H1 (cell line): ENCODE results near the gene POU2AF3.

Experiments
- EP300 ChIP-seq, 2 experiments: IDR thresholded peaks; 1 replicate in 1 of 2; 2 replicates in 1 of 2; pipeline ENCODE4 v1.6.1; 2011 to 2012; ENCODE audit warnings: low read depth in 2 of 2, low read length in 2 of 2, mild to moderate bottlenecking in 2 of 2, borderline replicate concordance in 1 of 2, inconsistent platforms in 1 of 2, moderate library complexity in 1 of 2
- EZH2 ChIP-seq: fragments of 200-600 bp; sonication (generic); IDR thresholded peaks from 2 replicates; pipeline ENCODE4 v1.7.1; 2012; ENCODE audit warnings: low read depth, mild to moderate bottlenecking, moderate library complexity, low read length, inconsistent platforms; ENCODE audit not compliant: severe bottlenecking
- KDM1A ChIP-seq: fragments of 200-600, 300-600 bp; sonication (generic); IDR thresholded peaks from 2 replicates; pipeline ENCODE4 v1.7.1; 2016; ENCODE audit warnings: mild to moderate bottlenecking, low read length, borderline replicate concordance
- POLR2A ChIP-seq, 2 experiments: IDR thresholded peaks; 1 replicate in 1 of 2; 2 replicates in 1 of 2; pipeline ENCODE4 v1.6.1; 2011; ENCODE audit warnings: low read depth in 2 of 2, low read length in 2 of 2, mild to moderate bottlenecking in 2 of 2; ENCODE audit errors: control extremely low read depth in 1 of 2
- ZNF274 ChIP-seq: IDR thresholded peaks from 2 replicates; pipeline ENCODE4 v1.7.0; 2012; ENCODE audit warnings: low read length, borderline replicate concordance; ENCODE audit errors: extremely low read depth
- TF ChIP-seq, protein P1 (sequence below), 3 experiments: IDR thresholded peaks; 1 replicate in 2 of 3; 2 replicates in 1 of 3; pipeline versions ENCODE4 v1.5.1 to v1.6.1; 2011; ENCODE audit warnings: low read length in 3 of 3, mild to moderate bottlenecking in 3 of 3, inconsistent platforms in 2 of 3, low read depth in 1 of 3, moderate library complexity in 1 of 3; ENCODE audit not compliant: insufficient read depth in 1 of 3; ENCODE audit errors: control extremely low read depth in 1 of 3

DNA sequence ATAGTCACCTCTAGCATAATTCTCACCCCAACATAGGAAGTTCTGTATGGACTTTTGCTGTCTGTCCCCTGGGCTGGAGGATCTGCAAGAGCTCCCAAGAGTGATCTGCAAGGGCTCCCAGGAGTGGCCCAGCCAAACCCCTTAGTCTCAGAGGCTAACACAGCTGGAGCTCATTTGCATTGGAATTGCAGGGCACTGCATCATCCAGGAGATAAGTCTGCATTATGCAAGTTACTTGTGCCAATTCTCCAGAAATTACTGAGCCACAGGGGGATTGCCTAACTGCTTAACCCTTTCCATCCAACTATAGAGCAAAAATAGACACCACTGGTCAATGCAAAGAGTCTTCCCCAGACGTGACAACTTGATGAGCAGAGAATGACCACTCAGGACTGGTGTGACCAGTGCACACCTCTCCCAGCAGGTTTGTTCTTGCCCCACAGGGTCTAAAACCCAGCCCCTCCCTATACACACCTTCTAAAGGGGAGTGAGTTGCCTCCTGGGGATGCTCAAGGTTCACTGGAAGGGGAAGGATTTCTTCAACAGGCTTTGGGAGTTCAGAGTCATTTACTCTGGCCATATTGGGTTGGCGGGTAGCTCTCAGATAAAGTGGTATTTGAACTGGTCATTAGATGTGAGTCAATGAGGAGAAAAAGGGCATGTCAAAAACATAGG lies 38.4 kb downstream of the POU2AF3 start:
- no peak for TF ChIP-seq EZH2
- TF ChIP-seq POLR2A (IDR thresholded peaks at IDR 0.05; ENCODE audit: control extremely low read depth in 1 of 2, low read depth in 2 of 2, low read length in 2 of 2): no peak
- TF ChIP-seq KDM1A: no peak
- TF ChIP-seq, protein P1, sequence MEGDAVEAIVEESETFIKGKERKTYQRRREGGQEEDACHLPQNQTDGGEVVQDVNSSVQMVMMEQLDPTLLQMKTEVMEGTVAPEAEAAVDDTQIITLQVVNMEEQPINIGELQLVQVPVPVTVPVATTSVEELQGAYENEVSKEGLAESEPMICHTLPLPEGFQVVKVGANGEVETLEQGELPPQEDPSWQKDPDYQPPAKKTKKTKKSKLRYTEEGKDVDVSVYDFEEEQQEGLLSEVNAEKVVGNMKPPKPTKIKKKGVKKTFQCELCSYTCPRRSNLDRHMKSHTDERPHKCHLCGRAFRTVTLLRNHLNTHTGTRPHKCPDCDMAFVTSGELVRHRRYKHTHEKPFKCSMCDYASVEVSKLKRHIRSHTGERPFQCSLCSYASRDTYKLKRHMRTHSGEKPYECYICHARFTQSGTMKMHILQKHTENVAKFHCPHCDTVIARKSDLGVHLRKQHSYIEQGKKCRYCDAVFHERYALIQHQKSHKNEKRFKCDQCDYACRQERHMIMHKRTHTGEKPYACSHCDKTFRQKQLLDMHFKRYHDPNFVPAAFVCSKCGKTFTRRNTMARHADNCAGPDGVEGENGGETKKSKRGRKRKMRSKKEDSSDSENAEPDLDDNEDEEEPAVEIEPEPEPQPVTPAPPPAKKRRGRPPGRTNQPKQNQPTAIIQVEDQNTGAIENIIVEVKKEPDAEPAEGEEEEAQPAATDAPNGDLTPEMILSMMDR (IDR thresholded peaks at IDR 0.05; ENCODE audit: control extremely low read depth in 1 of 3, insufficient read depth in 1 of 3, low read depth in 1 of 3, low read length in 3 of 3): no peak
- no peak for TF ChIP-seq EP300 (IDR thresholded peaks at IDR 0.05; ENCODE audit: borderline replicate concordance in 1 of 2, low read depth in 2 of 2, low read length in 2 of 2)
- no peak for TF ChIP-seq ZNF274
